H4 (cell line): Measurements from ENCODE around the gene MRPL45. TPM values are rescaled to one million over a fixed set of nuclear protein-coding genes. Genes with fewer than 3 reads are reported as not detected.
"Not testable (repeated sequence)": the region's sequence is repeated elsewhere in the genome, so short reads cannot be mapped to it uniquely, and the experiment has no call there.

Experiments
- DNase-seq: peaks from one replicate; pipeline ENCODE4 v3.0.0-alpha.2; 2015; ENCODE audit warnings: low spot score
- total RNA-seq: library from RNA; depleted of rRNA; stranded (reverse); fragments of >200 nt; shearing (Covaris generic); gene quantifications from 2 replicates; pipeline ENCODE4 v1.2.3, GENCODE V29; 2014; rRNA removed

MRPL45 gene
- 59.2 and 59.5 TPM in 2 replicates for total RNA-seq

- DNase-seq = peak; percentile 98
Measured at GRCh38 chr17:38296834-38297517, at the start of gene MRPL45. TSS of gene MRPL45 (plus strand) at chr17:38297168. CDS start at chr17:38297184, 16 bp downstream.

GRCh38 chr17:38253191-38253590, 43.8 kb upstream of the MRPL45 start:
- not testable (repeated sequence) for DNase-seq

- not testable (repeated sequence) for DNase-seq
Measured at GRCh38 chr17:38254357-38254756, 42.6 kb upstream of the MRPL45 start.

- peak; percentile 72 for DNase-seq
Measured at GRCh38 chr17:38257013-38257621, 39.9 kb upstream of the MRPL45 start.

- DNase-seq = not testable (repeated sequence)
Measured at GRCh38 chr17:38265974-38266506, 30.9 kb upstream of the MRPL45 start.

GRCh38 chr17:38266571-38266970, 30.4 kb upstream of the MRPL45 start:
- not testable (repeated sequence) for DNase-seq

GRCh38 chr17:38268138-38268537, 28.8 kb upstream of the MRPL45 start:
- not testable (repeated sequence) for DNase-seq

GRCh38 chr17:38269045-38269444, 27.9 kb upstream of the MRPL45 start:
- not testable (repeated sequence) for DNase-seq

- DNase-seq = not testable (repeated sequence)
Measured at GRCh38 chr17:38269552-38269951, 27.4 kb upstream of the MRPL45 start.

- DNase-seq = not testable (repeated sequence)
Measured at GRCh38 chr17:38285994-38286393, 11.0 kb upstream of the MRPL45 start.

GRCh38 chr17:38286501-38287091, 10.4 kb upstream of the MRPL45 start:
- peak; percentile 71 for DNase-seq

GRCh38 chr17:38288217-38288827, 8.6 kb upstream of the MRPL45 start:
- peak; percentile 24 for DNase-seq

- not testable (repeated sequence) for DNase-seq
Measured at GRCh38 chr17:38289760-38290159, 7.2 kb upstream of the MRPL45 start.

- DNase-seq = not testable (repeated sequence)
Measured at GRCh38 chr17:38295602-38296365, 1.2 kb upstream of the MRPL45 start.

GRCh38 chr17:38315497-38315896, 18.5 kb downstream of the MRPL45 start:
- no peak for DNase-seq

GRCh38 chr17:38317081-38317480, 20.1 kb downstream of the MRPL45 start:
- no peak for DNase-seq

- DNase-seq = peak; percentile 2
Measured at GRCh38 chr17:38320482-38320881, 23.5 kb downstream of the MRPL45 start.

GRCh38 chr17:38322156-38322779, 25.3 kb downstream of the MRPL45 start:
- DNase-seq = peak; percentile 34

- DNase-seq = no peak
Measured at GRCh38 chr17:38322897-38323296, 25.9 kb downstream of the MRPL45 start.

- no peak for DNase-seq
Measured at GRCh38 chr17:38324141-38324697, 27.3 kb downstream of the MRPL45 start.

- no peak for DNase-seq
Measured at GRCh38 chr17:38324772-38325171, 27.8 kb downstream of the MRPL45 start.
